ENCODE results near the gene TUBA1B. TPM values are rescaled to one million over a fixed set of nuclear protein-coding genes. Genes with fewer than 3 reads are reported as not detected.

The TUBA1B gene
- total RNA-seq, 1 donor from 2014 or later = 739 TPM

- no peak for TF ChIP-seq CTCF (IDR thresholded peaks at IDR 0.05; ENCODE audit: insufficient read depth, low read length, poor library complexity, severe bottlenecking)
- no peak overlapping the region for H3K4me3 ChIP-seq (ENCODE audit: low read depth, low read length)
- H3K36me3 ChIP-seq (ENCODE audit: control insufficient read depth, insufficient read depth, low read length) = no peaks in the 10 kb centered on the region
- DNase-seq (ENCODE audit: low read depth) = no peak
- no peaks in the 10 kb centered on the region for H3K27me3 ChIP-seq (ENCODE audit: control insufficient read depth, insufficient read depth, low read length)
These were observed 29.2 kb upstream of the TUBA1B start for GRCh38 chr12:49160399-49160798.

GRCh38 chr12:49154221-49154620 lies 23.0 kb upstream of the TUBA1B start:
- no peak for TF ChIP-seq CTCF (IDR thresholded peaks at IDR 0.05; ENCODE audit: insufficient read depth, low read length, poor library complexity, severe bottlenecking)
- no peaks in the 10 kb centered on the region for H3K36me3 ChIP-seq (ENCODE audit: control insufficient read depth, insufficient read depth, low read length)
- no peaks in the 10 kb centered on the region for H3K27me3 ChIP-seq (ENCODE audit: control insufficient read depth, insufficient read depth, low read length)
- H3K4me3 ChIP-seq (ENCODE audit: low read depth, low read length) = no peak overlapping the region
- no peak for DNase-seq (ENCODE audit: low read depth)

DNA sequence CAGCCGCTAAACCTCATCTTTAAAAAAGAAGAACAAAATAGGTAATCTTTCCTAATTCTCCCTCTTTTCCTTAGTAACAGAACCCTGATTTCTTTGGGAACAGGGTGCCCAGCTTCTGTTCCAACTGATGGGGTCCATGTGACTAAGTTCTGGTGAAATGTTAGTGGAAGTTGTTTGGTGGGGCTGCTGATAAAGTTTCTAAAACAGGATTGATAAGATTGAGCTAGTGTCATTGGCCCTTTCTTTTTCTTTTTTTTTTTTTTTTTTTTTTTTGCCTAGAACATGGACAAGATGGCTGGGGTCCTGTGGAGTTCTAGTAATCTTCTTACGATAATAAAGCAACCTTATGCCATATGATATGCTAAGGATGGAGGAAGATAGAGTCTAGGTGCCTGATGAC lies 16.2 kb upstream of the TUBA1B start:
- DNase-seq (ENCODE audit: low read depth) = no peak
- TF ChIP-seq CTCF (IDR thresholded peaks at IDR 0.05; ENCODE audit: insufficient read depth, low read length, poor library complexity, severe bottlenecking) = no peak
- H3K4me3 ChIP-seq (ENCODE audit: low read depth, low read length) = no peak overlapping the region
- no peaks in the 10 kb centered on the region for H3K36me3 ChIP-seq (ENCODE audit: control insufficient read depth, insufficient read depth, low read length)
- no peaks in the 10 kb centered on the region for H3K27me3 ChIP-seq (ENCODE audit: control insufficient read depth, insufficient read depth, low read length)

DNA sequence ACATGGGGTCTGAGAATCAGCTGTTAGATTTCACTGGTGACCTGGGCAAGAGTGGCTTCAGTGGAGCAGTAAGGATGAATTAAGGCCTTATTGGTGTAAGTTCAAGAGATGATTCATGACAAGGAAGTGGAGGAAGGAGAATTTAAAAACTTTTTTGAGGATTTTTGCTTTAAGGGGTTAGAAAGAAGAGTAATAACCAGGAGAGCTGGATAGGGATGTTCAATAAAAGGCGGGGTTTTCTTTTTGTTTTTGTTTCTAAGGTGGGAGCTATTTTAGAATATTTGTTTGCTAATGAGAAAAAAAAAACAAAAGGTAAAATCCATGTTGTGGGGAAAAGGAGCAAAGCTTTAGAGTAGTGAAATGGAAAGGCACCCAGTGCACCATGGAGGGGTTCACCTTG lies 15.2 kb upstream of the TUBA1B start:
- no peak overlapping the region for H3K4me3 ChIP-seq (ENCODE audit: low read depth, low read length)
- no peak for DNase-seq (ENCODE audit: low read depth)
- H3K27me3 ChIP-seq (ENCODE audit: control insufficient read depth, insufficient read depth, low read length) = no peaks in the 10 kb centered on the region
- TF ChIP-seq CTCF (IDR thresholded peaks at IDR 0.05; ENCODE audit: insufficient read depth, low read length, poor library complexity, severe bottlenecking) = no peak
- H3K36me3 ChIP-seq (ENCODE audit: control insufficient read depth, insufficient read depth, low read length) = no peaks in the 10 kb centered on the region

GRCh38 chr12:49144384-49144783 lies 13.2 kb upstream of the TUBA1B start:
- no peaks in the 10 kb centered on the region for H3K36me3 ChIP-seq (ENCODE audit: control insufficient read depth, insufficient read depth, low read length)
- no peaks in the 10 kb centered on the region for H3K27me3 ChIP-seq (ENCODE audit: control insufficient read depth, insufficient read depth, low read length)
- no peak for DNase-seq (ENCODE audit: low read depth)
- no peak for TF ChIP-seq CTCF (IDR thresholded peaks at IDR 0.05; ENCODE audit: insufficient read depth, low read length, poor library complexity, severe bottlenecking)
- H3K4me3 ChIP-seq (ENCODE audit: low read depth, low read length) = no peak overlapping the region

DNA sequence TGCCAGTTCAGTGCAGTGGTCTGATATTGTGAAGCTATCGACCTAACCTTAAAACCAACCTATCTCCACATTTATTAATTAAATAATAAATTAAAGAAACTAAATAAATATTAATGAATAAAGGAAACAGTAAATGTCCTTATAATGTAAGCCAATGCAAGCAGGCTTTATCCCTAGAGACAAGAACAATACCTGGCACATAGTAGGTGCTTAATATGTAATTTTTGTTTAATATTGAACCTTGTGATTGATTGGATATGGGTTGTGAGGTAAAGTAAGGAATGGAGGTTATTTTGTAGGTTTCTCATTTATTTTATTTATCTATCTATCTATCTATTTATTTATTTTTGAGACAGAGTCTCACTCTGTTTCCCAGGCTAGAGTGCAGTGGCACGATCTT lies 7.8 kb upstream of the TUBA1B start:
- no peaks in the 10 kb centered on the region for H3K27me3 ChIP-seq (ENCODE audit: control insufficient read depth, insufficient read depth, low read length)
- H3K36me3 ChIP-seq (ENCODE audit: control insufficient read depth, insufficient read depth, low read length) = no peaks in the 10 kb centered on the region
- H3K4me3 ChIP-seq (ENCODE audit: low read depth, low read length) = no peak overlapping the region
- DNase-seq (ENCODE audit: low read depth) = no peak
- no peak for TF ChIP-seq CTCF (IDR thresholded peaks at IDR 0.05; ENCODE audit: insufficient read depth, low read length, poor library complexity, severe bottlenecking)

Data from kidney epithelial cell (primary cell).